HEK293 (cell line): Measurements from ENCODE around the gene RD3L.

Experiments
- CTCF ChIA-PET: fragments of 350-600 bp; formaldehyde crosslinking; extraction: SDS; loops from one replicate; lab custom pipeline; 2021; ENCODE audit warnings: antibody characterized with exemption; lab: Yijun Ruan, JAX
- POLR2A ChIA-PET: fragments of 300-600 bp; formaldehyde crosslinking; extraction: SDS; loops from one replicate; lab custom pipeline; 2020; ENCODE audit warnings: antibody characterized with exemption, inconsistent platforms; lab: Yijun Ruan, JAX
- H3K27ac ChIP-seq: fragments of 200-500 bp; sonication (Bioruptor generic); 2 replicates; pipeline ENCODE4 v1.5.1; 2014; ENCODE audit warnings: low read depth, low read length, control low read depth, inconsistent platforms; ENCODE audit errors: extremely low read depth
- H3K36me3 ChIP-seq, 2 experiments: fragments of 200-500 bp in 1 of 2; sonication (Bioruptor generic) in 1 of 2; 1 replicate in 1 of 2; 2 replicates in 1 of 2; pipeline ENCODE4 v1.5.1; 2014 to 2017; ENCODE audit warnings: inconsistent platforms in 2 of 2, low read length in 2 of 2; ENCODE audit not compliant: control insufficient read depth in 2 of 2, insufficient read depth in 1 of 2
- H3K4me1 ChIP-seq: fragments of 200-500 bp; sonication (Bioruptor generic); 2 replicates; pipeline ENCODE4 v1.5.1; 2014; ENCODE audit warnings: mild to moderate bottlenecking, low read length, inconsistent platforms; ENCODE audit not compliant: control insufficient read depth, insufficient read depth
- H3K4me3 ChIP-seq: 2 replicates; pipeline ENCODE4 v1.5.1; 2011; ENCODE audit warnings: low read depth, mild to moderate bottlenecking, control low read depth, low read length, moderate library complexity
- H3K9me3 ChIP-seq: fragments of 200-500 bp; sonication (Bioruptor generic); 2 replicates; pipeline ENCODE4 v1.5.1; 2014; ENCODE audit warnings: low read depth, low read length, inconsistent platforms; ENCODE audit not compliant: control insufficient read depth, insufficient read depth
- GLIS1 ChIP-seq: fragments of 450-650 bp; formaldehyde crosslinking; IDR thresholded peaks from 2 replicates; pipeline ENCODE4 v1.5.1; 2016; ENCODE audit warnings: missing biosample characterization, missing genetic modification characterization
- IKZF3 ChIP-seq: fragments of 450-650 bp; IDR thresholded peaks from 2 replicates; pipeline ENCODE4 v1.5.0; 2018; ENCODE audit warnings: missing biosample characterization, mild to moderate bottlenecking, missing genetic modification characterization, moderate library complexity
- SETDB1 ChIP-seq: IDR thresholded peaks from one replicate; pipeline ENCODE4 v1.6.1; 2017; ENCODE audit warnings: mild to moderate bottlenecking, low read length, moderate library complexity, mixed read lengths; ENCODE audit not compliant: insufficient read length
- TRIM28 ChIP-seq: IDR thresholded peaks from 2 replicates; pipeline ENCODE4 v1.6.1; 2011; ENCODE audit warnings: low read length, control low read depth, borderline replicate concordance
- ZNF221 ChIP-seq: fragments of 450-650 bp; formaldehyde crosslinking; IDR thresholded peaks from 2 replicates; pipeline ENCODE4 v1.5.1; 2017; ENCODE audit warnings: missing biosample characterization, missing genetic modification characterization, borderline replicate concordance
- ZNF324 ChIP-seq: fragments of 450-650 bp; formaldehyde crosslinking; IDR thresholded peaks from 2 replicates; pipeline ENCODE4 v1.5.1; 2016; ENCODE audit warnings: missing biosample characterization, missing genetic modification characterization
- ZNF341 ChIP-seq: fragments of 450-650 bp; formaldehyde crosslinking; IDR thresholded peaks from 2 replicates; pipeline ENCODE4; 2016; ENCODE audit warnings: low read depth, missing biosample characterization, missing genetic modification characterization
- ZNF354C ChIP-seq: fragments of 450-650 bp; formaldehyde crosslinking; IDR thresholded peaks from 2 replicates; pipeline ENCODE4 v1.5.1; 2016; ENCODE audit warnings: missing biosample characterization, missing genetic modification characterization, low read depth, borderline replicate concordance
- ZNF404 ChIP-seq: fragments of 450-650 bp; formaldehyde crosslinking; IDR thresholded peaks from 2 replicates; pipeline ENCODE4 v1.5.1; 2017; ENCODE audit warnings: missing biosample characterization, missing genetic modification characterization
- ZNF426 ChIP-seq: fragments of 450-650 bp; formaldehyde crosslinking; IDR thresholded peaks from 2 replicates; pipeline ENCODE4 v1.5.1; 2017; ENCODE audit warnings: missing biosample characterization, missing genetic modification characterization, mild to moderate bottlenecking, inconsistent platforms, moderate library complexity
- ZNF48 ChIP-seq: fragments of 450-650 bp; formaldehyde crosslinking; IDR thresholded peaks from 2 replicates; pipeline ENCODE4 v1.5.1; 2016; ENCODE audit warnings: missing biosample characterization, missing genetic modification characterization
- ZNF521 ChIP-seq: fragments of 450-650 bp; formaldehyde crosslinking; IDR thresholded peaks from 2 replicates; pipeline ENCODE4 v1.5.1; 2017; ENCODE audit warnings: missing biosample characterization, mild to moderate bottlenecking, missing genetic modification characterization
- ZNF530 ChIP-seq: fragments of 450-650 bp; formaldehyde crosslinking; IDR thresholded peaks from 2 replicates; pipeline ENCODE4 v1.5.1; 2016; ENCODE audit warnings: low read depth, missing biosample characterization, missing genetic modification characterization
- ZNF549 ChIP-seq: fragments of 450-650 bp; IDR thresholded peaks from 2 replicates; pipeline ENCODE4 v1.5.1; 2018; ENCODE audit warnings: missing biosample characterization, missing genetic modification characterization, mild to moderate bottlenecking, inconsistent platforms, moderate library complexity
- ZNF555 ChIP-seq: fragments of 450-650 bp; formaldehyde crosslinking; conservative IDR thresholded peaks from 2 replicates; pipeline ENCODE4 v1.5.1; 2017; ENCODE audit warnings: missing biosample characterization, mild to moderate bottlenecking, missing genetic modification characterization, inconsistent platforms
- ZNF561 ChIP-seq: fragments of 450-650 bp; IDR thresholded peaks from 2 replicates; pipeline ENCODE4 v1.5.1; 2018; ENCODE audit warnings: missing biosample characterization, missing genetic modification characterization, borderline replicate concordance
- ZNF571 ChIP-seq: fragments of 450-650 bp; formaldehyde crosslinking; IDR thresholded peaks from 2 replicates; pipeline ENCODE4 v1.5.0; 2017; ENCODE audit warnings: missing biosample characterization, missing genetic modification characterization
- ZNF596 ChIP-seq: fragments of 450-650 bp; IDR thresholded peaks from 2 replicates; pipeline ENCODE4 v1.5.0; 2018; ENCODE audit warnings: missing biosample characterization, mild to moderate bottlenecking, missing genetic modification characterization, moderate library complexity
- ZNF624 ChIP-seq: fragments of 450-650 bp; formaldehyde crosslinking; IDR thresholded peaks from 2 replicates; pipeline ENCODE4 v1.5.1; 2017; ENCODE audit warnings: missing biosample characterization, missing genetic modification characterization
- TF ChIP-seq, protein P1 (sequence below): fragments of 450-650 bp; formaldehyde crosslinking; IDR thresholded peaks from 2 replicates; pipeline ENCODE4 v1.5.1; 2016; ENCODE audit warnings: missing biosample characterization, missing genetic modification characterization
- TF ChIP-seq, protein P2 (sequence below): fragments of 450-650 bp; formaldehyde crosslinking; IDR thresholded peaks from 2 replicates; pipeline ENCODE4 v1.5.1; 2016; ENCODE audit warnings: missing biosample characterization, missing genetic modification characterization
- TF ChIP-seq, protein P3 (sequence below): fragments of 450-650 bp; formaldehyde crosslinking; IDR thresholded peaks from 2 replicates; pipeline ENCODE4 v1.5.1; 2016; ENCODE audit warnings: missing biosample characterization, missing genetic modification characterization
- TF ChIP-seq, protein P4 (sequence below): fragments of 450-650 bp; formaldehyde crosslinking; IDR thresholded peaks from 2 replicates; pipeline ENCODE4 v1.5.1; 2017; ENCODE audit warnings: missing biosample characterization, mild to moderate bottlenecking, missing genetic modification characterization, moderate library complexity
- TF ChIP-seq, protein P5 (sequence below): IDR thresholded peaks from 2 replicates; pipeline ENCODE4 v1.6.1; 2011; ENCODE audit warnings: mild to moderate bottlenecking, low read depth, low read length, borderline replicate concordance

RD3L gene

DNA sequence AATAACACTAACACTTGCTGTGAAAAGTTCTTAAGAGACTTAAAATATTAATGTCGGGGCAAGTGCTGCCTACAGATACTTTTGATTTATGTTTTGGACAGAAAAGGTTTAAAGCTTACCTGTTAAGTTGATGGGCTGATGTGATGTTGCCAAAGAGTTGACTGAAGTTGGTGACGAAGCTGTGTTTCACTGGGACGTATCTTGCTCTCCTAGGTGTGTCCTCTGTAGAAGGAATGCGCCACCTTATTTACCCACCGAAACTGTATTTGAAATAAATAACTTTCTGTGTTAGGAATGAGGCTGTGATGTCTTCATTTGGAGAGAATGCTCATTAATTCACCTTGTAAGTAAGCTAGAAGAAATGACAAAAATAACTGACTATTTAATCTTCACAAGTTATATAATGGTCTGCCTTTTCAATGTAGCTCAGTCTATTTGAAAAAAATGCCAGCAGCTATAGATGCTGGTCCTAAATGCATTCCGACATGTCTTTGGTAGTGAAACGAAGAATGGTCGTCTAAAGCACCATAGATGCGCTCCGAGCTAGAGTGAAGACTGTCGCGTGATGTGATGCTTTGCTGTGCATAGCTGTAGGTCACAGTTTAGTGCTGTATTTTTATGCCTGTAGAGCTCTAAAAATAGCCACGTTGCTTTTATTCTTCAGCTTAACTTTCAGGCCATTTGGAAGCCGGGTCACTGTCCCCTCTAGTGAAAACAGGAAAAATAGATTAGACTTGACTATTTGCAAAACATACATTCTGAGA is at the start of gene RD3L:
RD3L (minus strand) TSS at position 557 of the 764 bp plus-strand sequence. CDS start 834 bp downstream, outside the sequence.
- TF ChIP-seq ZNF561 (tag by site-specific recombination), result no peak
- no peak for TF ChIP-seq ZNF624
- Histone ChIP-seq H3K36me3 (no peaks in the 10 kb centered on the region), H3K9me3 (no peaks in the 10 kb centered on the region), H3K4me3 (no peak within 1 kb of the TSS), H3K4me1 (peaks cover 5% of the 10 kb centered on the region; the same call in 1 of the 2 replicates), H3K27ac (no peak within 1 kb of the TSS)
- ChIA-PET POLR2A (no interaction called here), CTCF (interaction anchor here (0.7 to 1.4 kb wide), 5 partner anchors 10 to 134 kb away, joined by 3 to 6 read pairs (median 5); no protein-coding TSS in a partner anchor)

DNA sequence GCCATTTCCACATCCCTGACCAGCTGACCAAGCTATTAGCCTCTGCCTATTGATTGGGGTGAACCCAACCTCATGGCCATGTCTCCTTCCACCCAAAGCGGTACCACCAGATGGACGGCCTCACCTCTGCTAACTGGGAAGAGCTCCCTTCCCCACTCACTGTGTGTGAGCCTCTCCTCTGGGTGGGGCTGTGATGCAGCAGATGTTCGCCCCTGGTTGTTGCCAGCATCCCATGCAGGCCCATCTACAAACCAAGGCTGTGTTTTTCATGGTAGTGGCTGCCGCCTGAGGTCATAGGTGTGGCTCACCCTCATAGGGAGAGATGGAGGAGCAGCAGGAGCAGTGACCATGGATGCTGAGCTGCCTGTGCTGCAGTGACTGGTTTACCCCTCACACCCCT is 47.6 kb upstream of the RD3L start:
- no peak overlapping the region for H3K4me3 ChIP-seq
- CTCF ChIA-PET, result interaction anchor here (0.7 kb wide), 1 partner anchor 11 kb away, joined by 4 read pairs; no protein-coding TSS in a partner anchor

DNA sequence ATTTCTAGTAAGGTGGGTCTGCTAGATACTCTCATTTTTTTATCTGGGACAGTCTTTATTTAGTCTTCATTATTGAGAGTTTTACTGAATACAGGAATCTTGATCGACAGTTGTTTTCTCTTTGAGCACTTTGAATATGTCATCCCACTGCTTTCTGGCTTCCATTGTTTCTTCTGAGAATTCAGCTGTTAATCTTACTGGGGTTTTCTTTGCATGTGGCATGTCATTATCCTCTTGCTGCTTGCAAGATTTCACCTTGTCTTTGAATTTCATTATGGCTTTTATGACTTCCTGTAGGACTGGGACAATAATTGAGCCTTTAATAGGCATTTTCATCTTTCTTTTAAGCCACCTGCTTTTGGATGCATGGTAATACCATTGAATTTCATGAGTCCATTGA is 46.7 kb upstream of the RD3L start:
- POLR2A ChIA-PET, result no interaction called here
- H3K36me3 ChIP-seq, result no peaks in the 10 kb centered on the region
- TF ChIP-seq ZNF596 (tag by site-specific recombination) (no peak), ZNF549 (tag by site-specific recombination) (peak; percentile 42; the same call in 1 of the 2 replicates), TRIM28 (peak; percentile 83; the same call in 1 of the 2 replicates), SETDB1 (peak; percentile 77), ZNF555 (tag by site-specific recombination) (no peak), ZNF341 (tag by site-specific recombination) (no peak), ZNF571 (tag by site-specific recombination) (no peak), ZNF324 (tag by site-specific recombination) (no peak), ZNF221 (tag by site-specific recombination) (no peak), GLIS1 (tag by site-specific recombination) (peak; percentile 28; the same call in 1 of the 2 replicates)
- TF ChIP-seq, protein P1, sequence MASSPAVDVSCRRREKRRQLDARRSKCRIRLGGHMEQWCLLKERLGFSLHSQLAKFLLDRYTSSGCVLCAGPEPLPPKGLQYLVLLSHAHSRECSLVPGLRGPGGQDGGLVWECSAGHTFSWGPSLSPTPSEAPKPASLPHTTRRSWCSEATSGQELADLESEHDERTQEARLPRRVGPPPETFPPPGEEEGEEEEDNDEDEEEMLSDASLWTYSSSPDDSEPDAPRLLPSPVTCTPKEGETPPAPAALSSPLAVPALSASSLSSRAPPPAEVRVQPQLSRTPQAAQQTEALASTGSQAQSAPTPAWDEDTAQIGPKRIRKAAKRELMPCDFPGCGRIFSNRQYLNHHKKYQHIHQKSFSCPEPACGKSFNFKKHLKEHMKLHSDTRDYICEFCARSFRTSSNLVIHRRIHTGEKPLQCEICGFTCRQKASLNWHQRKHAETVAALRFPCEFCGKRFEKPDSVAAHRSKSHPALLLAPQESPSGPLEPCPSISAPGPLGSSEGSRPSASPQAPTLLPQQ (tag by site-specific recombination), result no peak
- TF ChIP-seq, protein P2, sequence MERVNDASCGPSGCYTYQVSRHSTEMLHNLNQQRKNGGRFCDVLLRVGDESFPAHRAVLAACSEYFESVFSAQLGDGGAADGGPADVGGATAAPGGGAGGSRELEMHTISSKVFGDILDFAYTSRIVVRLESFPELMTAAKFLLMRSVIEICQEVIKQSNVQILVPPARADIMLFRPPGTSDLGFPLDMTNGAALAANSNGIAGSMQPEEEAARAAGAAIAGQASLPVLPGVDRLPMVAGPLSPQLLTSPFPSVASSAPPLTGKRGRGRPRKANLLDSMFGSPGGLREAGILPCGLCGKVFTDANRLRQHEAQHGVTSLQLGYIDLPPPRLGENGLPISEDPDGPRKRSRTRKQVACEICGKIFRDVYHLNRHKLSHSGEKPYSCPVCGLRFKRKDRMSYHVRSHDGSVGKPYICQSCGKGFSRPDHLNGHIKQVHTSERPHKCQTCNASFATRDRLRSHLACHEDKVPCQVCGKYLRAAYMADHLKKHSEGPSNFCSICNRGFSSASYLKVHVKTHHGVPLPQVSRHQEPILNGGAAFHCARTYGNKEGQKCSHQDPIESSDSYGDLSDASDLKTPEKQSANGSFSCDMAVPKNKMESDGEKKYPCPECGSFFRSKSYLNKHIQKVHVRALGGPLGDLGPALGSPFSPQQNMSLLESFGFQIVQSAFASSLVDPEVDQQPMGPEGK (tag by site-specific recombination), result no peak
- TF ChIP-seq, protein P3, sequence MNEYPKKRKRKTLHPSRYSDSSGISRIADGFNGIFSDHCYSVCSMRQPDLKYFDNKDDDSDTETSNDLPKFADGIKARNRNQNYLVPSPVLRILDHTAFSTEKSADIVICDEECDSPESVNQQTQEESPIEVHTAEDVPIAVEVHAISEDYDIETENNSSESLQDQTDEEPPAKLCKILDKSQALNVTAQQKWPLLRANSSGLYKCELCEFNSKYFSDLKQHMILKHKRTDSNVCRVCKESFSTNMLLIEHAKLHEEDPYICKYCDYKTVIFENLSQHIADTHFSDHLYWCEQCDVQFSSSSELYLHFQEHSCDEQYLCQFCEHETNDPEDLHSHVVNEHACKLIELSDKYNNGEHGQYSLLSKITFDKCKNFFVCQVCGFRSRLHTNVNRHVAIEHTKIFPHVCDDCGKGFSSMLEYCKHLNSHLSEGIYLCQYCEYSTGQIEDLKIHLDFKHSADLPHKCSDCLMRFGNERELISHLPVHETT (tag by site-specific recombination), result no peak

More for the DNA sequence above, 47.6 kb upstream of the RD3L start:
- H3K4me1 ChIP-seq, result no peaks in the 10 kb centered on the region
- H3K36me3 ChIP-seq, result no peaks in the 10 kb centered on the region
- TF ChIP-seq ZNF404 (tag by site-specific recombination), result no peak
- no peak for TF ChIP-seq ZNF324 (tag by site-specific recombination)
- TF ChIP-seq ZNF354C, result no peak
- no peak for TF ChIP-seq ZNF521 (tag by site-specific recombination)
- no peak for TF ChIP-seq ZNF426
- TF ChIP-seq, protein P4, sequence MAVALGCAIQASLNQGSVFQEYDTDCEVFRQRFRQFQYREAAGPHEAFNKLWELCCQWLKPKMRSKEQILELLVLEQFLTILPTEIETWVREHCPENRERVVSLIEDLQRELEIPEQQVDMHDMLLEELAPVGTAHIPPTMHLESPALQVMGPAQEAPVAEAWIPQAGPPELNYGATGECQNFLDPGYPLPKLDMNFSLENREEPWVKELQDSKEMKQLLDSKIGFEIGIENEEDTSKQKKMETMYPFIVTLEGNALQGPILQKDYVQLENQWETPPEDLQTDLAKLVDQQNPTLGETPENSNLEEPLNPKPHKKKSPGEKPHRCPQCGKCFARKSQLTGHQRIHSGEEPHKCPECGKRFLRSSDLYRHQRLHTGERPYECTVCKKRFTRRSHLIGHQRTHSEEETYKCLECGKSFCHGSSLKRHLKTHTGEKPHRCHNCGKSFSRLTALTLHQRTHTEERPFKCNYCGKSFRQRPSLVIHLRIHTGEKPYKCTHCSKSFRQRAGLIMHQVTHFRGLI (tag by site-specific recombination), result no peak
- TF ChIP-seq ZNF48 (tag by site-specific recombination), result no peak
- TF ChIP-seq IKZF3, result no peak
- TF ChIP-seq ZNF549 (tag by site-specific recombination), result no peak
- no peak for TF ChIP-seq ZNF530 (tag by site-specific recombination)
- TF ChIP-seq, protein P5, sequence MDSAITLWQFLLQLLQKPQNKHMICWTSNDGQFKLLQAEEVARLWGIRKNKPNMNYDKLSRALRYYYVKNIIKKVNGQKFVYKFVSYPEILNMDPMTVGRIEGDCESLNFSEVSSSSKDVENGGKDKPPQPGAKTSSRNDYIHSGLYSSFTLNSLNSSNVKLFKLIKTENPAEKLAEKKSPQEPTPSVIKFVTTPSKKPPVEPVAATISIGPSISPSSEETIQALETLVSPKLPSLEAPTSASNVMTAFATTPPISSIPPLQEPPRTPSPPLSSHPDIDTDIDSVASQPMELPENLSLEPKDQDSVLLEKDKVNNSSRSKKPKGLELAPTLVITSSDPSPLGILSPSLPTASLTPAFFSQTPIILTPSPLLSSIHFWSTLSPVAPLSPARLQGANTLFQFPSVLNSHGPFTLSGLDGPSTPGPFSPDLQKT, result no peak
- H3K9me3 ChIP-seq, result no peaks in the 10 kb centered on the region
- POLR2A ChIA-PET, result no interaction called here
- H3K27ac ChIP-seq, result no peak overlapping the region

More for the DNA sequence above, 46.7 kb upstream of the RD3L start:
- Histone ChIP-seq H3K27ac (no peak overlapping the region), H3K4me1 (no peaks in the 10 kb centered on the region), H3K4me3 (no peak overlapping the region), H3K9me3 (no peaks in the 10 kb centered on the region)
- CTCF ChIA-PET, result no interaction called here
